Jurkat, Clone E6-1 (cell line): ENCODE measurements around the gene RIN3.

Experiments
- DNase-seq: peaks from one replicate; pipeline ENCODE4 v3.0.0-alpha.2; 2011; ENCODE audit warnings: low read depth, low spot score
- H3K4me3 ChIP-seq: 2 replicates; pipeline ENCODE4 v1.5.1; 2011; ENCODE audit warnings: mild to moderate bottlenecking, low read length, control low read depth, moderate library complexity

RIN3 gene

GRCh38 chr14:92737206-92737605, 223.6 kb downstream of the RIN3 start:
- peak; percentile 66 for DNase-seq

DNA sequence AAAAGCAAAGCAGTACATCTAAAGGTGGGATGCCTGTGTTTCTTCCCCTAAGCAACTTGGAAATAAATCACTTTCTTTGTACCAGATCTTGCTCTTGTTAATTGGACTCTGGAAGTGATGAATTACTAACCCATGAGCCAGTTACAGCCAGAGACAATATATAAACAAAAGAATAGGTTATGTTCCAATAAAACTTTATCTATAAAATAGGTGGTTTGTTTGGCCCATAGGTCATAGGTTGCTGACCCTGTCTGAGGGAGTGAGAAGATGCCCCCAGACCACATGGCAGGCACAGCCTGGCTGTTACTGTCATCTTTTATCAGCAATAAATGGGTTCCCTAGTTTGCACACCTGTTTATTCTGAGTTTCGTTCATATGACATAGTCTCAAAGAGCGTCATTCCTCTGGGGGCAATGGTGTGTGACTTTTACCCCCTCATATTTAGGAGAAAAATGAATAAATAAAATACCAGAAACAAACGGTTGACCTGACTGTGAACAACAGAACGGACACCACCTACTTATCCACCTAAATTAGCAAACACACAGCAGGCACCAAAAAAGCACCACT, 224.1 kb downstream of the RIN3 start:
- 0 out of 2 replicates have a peak overlapping the region, but pooled peaks have one; percentile 1 for H3K4me3 ChIP-seq
- no peak for DNase-seq

More at GRCh38 chr14:92737206-92737605, 223.6 kb downstream of the RIN3 start:
- peak overlapping the region; percentile 1; the same call in 1 of the 2 replicates for H3K4me3 ChIP-seq
